Measurements from ENCODE around the gene NPY5R.

NPY5R gene

DNA sequence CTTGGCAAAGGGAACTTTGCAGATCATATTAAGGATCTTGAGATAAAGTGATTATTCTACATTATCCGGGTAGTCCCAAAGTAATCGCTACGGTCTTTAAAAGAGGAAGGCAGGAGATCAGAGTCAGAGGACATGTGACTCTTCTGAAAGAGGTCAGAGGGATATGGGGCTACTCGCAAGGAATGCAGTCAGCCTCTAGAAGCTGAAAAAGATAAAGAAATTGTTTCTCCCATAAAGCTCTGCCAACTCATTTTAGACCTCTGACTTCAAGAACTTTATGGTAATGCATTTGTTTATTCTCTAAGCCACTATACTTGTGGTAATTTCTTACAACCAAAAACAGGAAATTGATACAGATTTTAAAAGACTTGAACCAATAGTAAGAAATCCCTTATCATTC, 48.6 kb downstream of the NPY5R start:
- ChIA-PET POLR2A (no interaction called here), CTCF (no interaction called here)
- no peak overlapping the region for H3K4me3 ChIP-seq (ENCODE audit: low read depth, low read length)
- TF ChIP-seq, protein P1, sequence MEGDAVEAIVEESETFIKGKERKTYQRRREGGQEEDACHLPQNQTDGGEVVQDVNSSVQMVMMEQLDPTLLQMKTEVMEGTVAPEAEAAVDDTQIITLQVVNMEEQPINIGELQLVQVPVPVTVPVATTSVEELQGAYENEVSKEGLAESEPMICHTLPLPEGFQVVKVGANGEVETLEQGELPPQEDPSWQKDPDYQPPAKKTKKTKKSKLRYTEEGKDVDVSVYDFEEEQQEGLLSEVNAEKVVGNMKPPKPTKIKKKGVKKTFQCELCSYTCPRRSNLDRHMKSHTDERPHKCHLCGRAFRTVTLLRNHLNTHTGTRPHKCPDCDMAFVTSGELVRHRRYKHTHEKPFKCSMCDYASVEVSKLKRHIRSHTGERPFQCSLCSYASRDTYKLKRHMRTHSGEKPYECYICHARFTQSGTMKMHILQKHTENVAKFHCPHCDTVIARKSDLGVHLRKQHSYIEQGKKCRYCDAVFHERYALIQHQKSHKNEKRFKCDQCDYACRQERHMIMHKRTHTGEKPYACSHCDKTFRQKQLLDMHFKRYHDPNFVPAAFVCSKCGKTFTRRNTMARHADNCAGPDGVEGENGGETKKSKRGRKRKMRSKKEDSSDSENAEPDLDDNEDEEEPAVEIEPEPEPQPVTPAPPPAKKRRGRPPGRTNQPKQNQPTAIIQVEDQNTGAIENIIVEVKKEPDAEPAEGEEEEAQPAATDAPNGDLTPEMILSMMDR (IDR thresholded peaks at IDR 0.05; ENCODE audit: insufficient read depth, low read length, missing control alignments): no peak
- no peak for DNase-seq (ENCODE audit: low read depth, low spot score)

DNA sequence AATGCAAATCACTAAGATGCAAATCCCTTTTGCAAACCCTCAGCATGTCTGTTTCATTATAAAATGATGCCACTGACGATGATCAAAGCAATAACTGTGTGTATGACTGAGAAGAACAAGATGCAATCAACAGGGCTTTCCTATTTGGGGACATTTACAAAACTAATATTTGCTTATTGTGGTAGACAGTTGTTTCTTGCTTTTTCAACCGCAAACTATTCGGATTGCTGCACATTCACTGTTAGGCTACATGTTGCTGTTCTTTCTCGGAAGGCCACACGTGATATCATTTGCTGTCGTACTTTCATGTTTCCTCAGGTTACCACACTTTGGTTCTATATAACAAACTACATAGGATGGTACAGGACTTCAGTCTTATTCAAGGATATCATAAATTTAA, 49.8 kb downstream of the NPY5R start:
- DNase-seq (ENCODE audit: low read depth, low spot score): no peak
- TF ChIP-seq, protein P1 (IDR thresholded peaks at IDR 0.05; ENCODE audit: insufficient read depth, low read length, missing control alignments): no peak
- ChIA-PET POLR2A (no interaction called here), CTCF (no interaction called here)
- H3K4me3 ChIP-seq (ENCODE audit: low read depth, low read length): no peak overlapping the region

DNA sequence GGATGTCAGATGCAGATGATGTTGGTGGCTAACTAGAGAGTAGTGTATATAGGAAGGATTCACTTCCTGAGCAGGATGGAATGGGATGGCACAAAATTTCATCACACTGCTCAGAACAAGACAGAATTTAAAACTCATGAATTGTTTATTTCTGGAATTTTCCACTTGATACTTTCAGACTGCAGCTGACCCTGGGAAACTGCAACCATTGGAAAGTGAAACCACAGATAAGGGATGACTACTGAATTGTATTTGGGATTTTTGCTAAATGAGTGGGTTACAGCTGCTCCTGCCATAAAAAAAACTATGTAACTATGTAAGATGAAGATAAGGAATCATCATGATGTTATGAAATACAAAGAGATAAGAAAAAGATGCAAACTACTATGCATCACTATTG, 51.4 kb downstream of the NPY5R start:
- no peak overlapping the region for H3K4me3 ChIP-seq (ENCODE audit: low read depth, low read length)
- CTCF ChIA-PET: no interaction called here
- TF ChIP-seq, protein P1 (IDR thresholded peaks at IDR 0.05; ENCODE audit: insufficient read depth, low read length, missing control alignments): no peak
- no peak for DNase-seq (ENCODE audit: low read depth, low spot score)
- POLR2A ChIA-PET: no interaction called here

DNA sequence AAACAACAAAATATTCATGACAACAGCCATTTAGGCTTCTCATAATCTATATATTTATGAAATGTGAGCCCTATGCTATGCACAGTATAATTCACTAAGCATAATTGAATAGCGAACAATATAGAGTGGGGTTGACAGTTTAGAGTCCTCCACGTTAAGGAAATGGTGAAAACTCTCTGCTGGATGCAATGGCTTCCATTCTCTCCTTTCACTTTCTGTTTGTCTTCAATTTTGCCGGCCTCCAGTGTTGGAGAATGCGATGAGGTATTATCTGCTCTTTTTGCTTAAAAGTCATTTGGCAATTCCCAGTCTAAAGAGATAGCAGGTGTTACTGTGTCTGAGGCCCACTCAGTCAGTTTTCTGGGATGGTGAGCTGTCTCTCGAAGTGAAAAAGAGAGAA, 52.1 kb downstream of the NPY5R start:
- POLR2A ChIA-PET: no interaction called here
- no peak overlapping the region for H3K4me3 ChIP-seq (ENCODE audit: low read depth, low read length)

DNA sequence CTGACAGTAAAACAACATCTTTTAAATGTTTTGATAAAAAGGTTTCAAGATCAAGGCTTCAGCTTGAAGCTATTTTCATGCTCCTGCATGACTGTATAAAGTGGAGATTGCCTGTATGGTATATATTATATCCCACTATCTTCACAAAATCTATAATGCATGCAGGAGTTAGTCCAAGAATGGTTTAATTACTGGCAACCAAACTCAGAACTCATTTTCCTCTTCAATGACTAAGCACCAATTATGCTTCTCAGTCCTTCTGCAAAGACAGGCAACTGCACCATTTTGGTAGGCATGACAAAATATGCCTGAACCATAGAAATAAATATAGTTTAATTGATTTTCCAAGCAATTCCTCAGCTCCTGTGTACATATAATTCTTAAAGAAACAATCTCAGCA, 54.5 kb downstream of the NPY5R start:
- CTCF ChIA-PET: no interaction called here

More for the DNA sequence above, 52.1 kb downstream of the NPY5R start:
- CTCF ChIA-PET: no interaction called here
- no peak for DNase-seq (ENCODE audit: low read depth, low spot score)
- TF ChIP-seq, protein P1 (IDR thresholded peaks at IDR 0.05; ENCODE audit: insufficient read depth, low read length, missing control alignments): no peak

DNA sequence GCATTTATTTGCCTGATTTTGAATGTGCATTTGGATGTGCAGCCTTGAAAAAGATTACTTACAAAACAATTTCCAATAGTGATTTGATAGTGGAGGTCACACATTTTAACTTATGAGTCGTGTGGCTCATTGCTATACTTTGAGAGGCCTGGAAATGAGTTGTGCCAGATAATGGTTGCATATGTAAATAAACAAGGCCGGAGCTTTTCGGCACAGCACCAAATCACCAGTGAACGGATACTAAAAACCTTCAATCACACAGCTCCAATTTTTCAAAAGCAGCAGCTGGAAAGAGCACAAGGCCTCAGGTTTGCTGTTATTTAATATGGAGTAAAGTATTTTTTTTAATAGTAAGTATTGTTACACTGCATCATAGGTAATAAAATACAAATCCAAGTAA, 57.2 kb downstream of the NPY5R start:
- CTCF ChIA-PET: no interaction called here
- DNase-seq (ENCODE audit: low read depth, low spot score): no peak

More for the DNA sequence above, 54.5 kb downstream of the NPY5R start:
- POLR2A ChIA-PET: no interaction called here
- no peak for DNase-seq (ENCODE audit: low read depth, low spot score)
- TF ChIP-seq, protein P1 (IDR thresholded peaks at IDR 0.05; ENCODE audit: insufficient read depth, low read length, missing control alignments): no peak
- H3K4me3 ChIP-seq (ENCODE audit: low read depth, low read length): no peak overlapping the region

More for the DNA sequence above, 57.2 kb downstream of the NPY5R start:
- no peak overlapping the region for H3K4me3 ChIP-seq (ENCODE audit: low read depth, low read length)
- TF ChIP-seq, protein P1 (IDR thresholded peaks at IDR 0.05; ENCODE audit: insufficient read depth, low read length, missing control alignments): no peak
- POLR2A ChIA-PET: no interaction called here

Measured in AG04449 (cell line).